T-cell (primary cell): Measurements from ENCODE around the gene SMAD4. TPM values are rescaled to one million over a fixed set of nuclear protein-coding genes. Genes with fewer than 3 reads are reported as not detected.
A peak's percentile ranks its signal among the peaks of the same experiment; 100 is the strongest.

ENCODE experiments used
- ATAC-seq, 4 experiments: fragments of 200-7000 bp in 3 of 4; fragments of 150-1000 bp in 1 of 4; cut with Tn5 transposase; replicated peaks in 1 of 4; 1 replicate in 3 of 4; 2 replicates in 1 of 4; pipeline ENCODE4 v1.10.0; 2021; ENCODE audit warnings: moderate library complexity in 3 of 4, mild to moderate bottlenecking in 2 of 4, moderate number of reproducible peaks in 1 of 4
- CTCF ChIA-PET, 2 donors: fragments of 300-600 bp; sonication (Branson Sonifier 250); formaldehyde crosslinking; loops; one replicate each; lab custom pipeline; 2022; ENCODE audit warnings: antibody characterized with exemption in 2 of 2; lab: Charles Lee
- POLR2A ChIA-PET, 2 donors: fragments of 300-600 bp; sonication (Branson Sonifier 250); formaldehyde crosslinking; loops; one replicate each; lab custom pipeline; 2022; ENCODE audit warnings: antibody characterized with exemption in 2 of 2; lab: Charles Lee
- DNase-seq, 35 experiments: peaks; one replicate each; pipeline versions ENCODE4 v3.0.0 to v3.0.0-alpha.2; 2013 to 2023
- H3K27ac ChIP-seq: one replicate; pipeline ENCODE4 v1.5.1; 2013; ENCODE audit warnings: low read length
- H3K27me3 ChIP-seq, 2 experiments: replicated peaks in 1 of 2; 1 replicate in 1 of 2; 2 replicates in 1 of 2; pipeline versions ENCODE4 v1.6.1 to v1.7.0; 2013; ENCODE audit warnings: low read length in 1 of 2, mixed read lengths in 1 of 2; ENCODE audit not compliant: control insufficient read depth in 2 of 2, insufficient read depth in 2 of 2; ENCODE audit errors: extremely low read depth in 1 of 2
- H3K36me3 ChIP-seq, 2 donors: 1 replicate in 1 of 2; 2 replicates in 1 of 2; pipeline versions ENCODE4 v1.6.1 to v1.7.0; 2013; ENCODE audit warnings: low read length in 1 of 2; ENCODE audit not compliant: control insufficient read depth in 2 of 2, insufficient read depth in 1 of 2; ENCODE audit errors: extremely low read depth in 1 of 2
- H3K4me1 ChIP-seq, 2 experiments: 1 replicate in 1 of 2; 2 replicates in 1 of 2; pipeline versions ENCODE4 v1.6.1 to v1.7.0; 2013; ENCODE audit warnings: low read length in 2 of 2, mixed read lengths in 1 of 2; ENCODE audit not compliant: insufficient read depth in 2 of 2, control insufficient read depth in 1 of 2; ENCODE audit errors: extremely low read depth in 1 of 2
- H3K4me3 ChIP-seq, 2 donors: 1 replicate in 1 of 2; 2 replicates in 1 of 2; pipeline versions ENCODE4 v1.5.1 to v1.7.0; 2013; ENCODE audit warnings: mild to moderate bottlenecking in 2 of 2, low read length in 1 of 2, moderate library complexity in 1 of 2; ENCODE audit not compliant: control insufficient read depth in 1 of 2; ENCODE audit errors: extremely low read depth in 1 of 2
- H3K9me3 ChIP-seq: 2 replicates; pipeline ENCODE4 v1.7.0; 2013
- H3K27ac Mint-ChIP-seq, 2 donors: one replicate each; pipeline ENCODE4 v1.8.0; 2020 to 2021; ENCODE audit warnings: mild to moderate bottlenecking in 2 of 2, mixed read lengths in 2 of 2
- H3K27me3 Mint-ChIP-seq, 2 donors: one replicate each; pipeline ENCODE4 v1.8.0; 2021 to 2022; ENCODE audit warnings: mixed read lengths in 2 of 2
- H3K36me3 Mint-ChIP-seq: one replicate; pipeline ENCODE4 v1.8.0; 2021; ENCODE audit warnings: mixed read lengths
- H3K4me1 Mint-ChIP-seq, 3 donors: one replicate each; pipeline ENCODE4 v1.8.0; 2020 to 2022; ENCODE audit warnings: mixed read lengths in 3 of 3, mild to moderate bottlenecking in 1 of 3
- H3K4me3 Mint-ChIP-seq, 3 donors: one replicate each; pipeline ENCODE4 v1.8.0; 2020 to 2022; ENCODE audit warnings: mild to moderate bottlenecking in 3 of 3, mixed read lengths in 3 of 3, moderate library complexity in 3 of 3
- H3K9me3 Mint-ChIP-seq, 3 donors: one replicate each; pipeline ENCODE4 v1.8.0; 2020 to 2022; ENCODE audit warnings: mixed read lengths in 3 of 3
- WGBS: methylation state at CpG from one replicate; pipeline ENCODE4 v1.1.5; 2013; ENCODE audit warnings: missing lambda C conversion rate; ENCODE audit not compliant: insufficient coverage; 5-methylcytosine and 5-hydroxymethylcytosine counted together
- total RNA-seq, 35 experiments: library from RNA in 6 of 35; stranded (reverse) in 6 of 35; fragments of 120-200 nt in 1 of 35; gene quantifications; one replicate each; pipeline versions ENCODE4 v1.2.1 to v1.2.4 and lab custom pipeline; 2013 to 2026

The SMAD4 gene
- total RNA-seq, 5 donors from 2014 or later (not counting 1 experiment from before 2014, with no cell fraction given): 80.9 to 124 (median 117) TPM

DNA sequence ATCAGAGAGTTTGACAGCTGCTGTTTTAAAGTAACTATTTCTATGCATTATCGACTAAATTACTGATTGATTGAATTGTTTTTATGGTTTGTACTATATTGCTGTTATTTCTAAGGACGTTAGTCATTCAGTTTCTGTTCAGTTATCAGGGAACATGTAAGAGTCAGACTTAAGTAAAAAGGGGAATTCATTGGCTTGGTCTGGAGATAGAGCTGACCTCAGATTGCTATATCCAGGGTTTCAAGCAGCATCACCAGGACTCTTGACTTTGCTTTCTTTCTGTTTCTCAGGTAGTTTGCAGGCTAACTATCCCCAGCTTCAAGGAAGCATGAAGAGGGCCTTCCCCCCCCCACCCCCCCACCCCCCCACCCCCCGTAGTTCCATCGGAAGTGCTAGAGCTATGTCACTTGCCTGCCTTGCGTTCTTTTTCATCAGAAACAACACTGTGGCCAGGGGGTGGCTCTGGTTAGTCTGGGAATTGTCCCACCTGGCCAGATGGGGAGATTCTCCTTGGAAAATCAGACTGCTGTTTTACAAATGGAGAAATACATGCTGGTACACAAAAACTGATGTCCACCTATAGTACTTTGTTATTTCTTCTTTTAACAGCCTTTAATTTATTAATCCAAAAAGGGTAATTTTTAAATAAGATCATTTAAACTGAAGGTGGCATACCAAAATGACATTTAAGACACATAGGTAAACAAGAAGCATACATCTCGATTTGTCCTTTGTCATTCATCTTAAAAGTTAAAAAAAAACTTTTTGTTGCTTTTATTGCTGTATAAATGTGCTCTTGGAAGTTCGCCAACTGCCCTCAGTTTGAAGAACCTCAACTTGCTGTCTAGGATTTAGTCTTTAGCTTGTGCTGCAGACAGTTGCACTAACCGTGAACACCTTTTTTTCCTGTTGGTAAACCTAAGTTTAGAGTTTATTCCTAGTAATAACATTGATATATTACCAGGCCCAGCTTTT, 9.4 kb downstream of the SMAD4 start:
- no peaks in the 10 kb centered on the region for H3K27me3 ChIP-seq
- ChIA-PET CTCF (interaction anchor here (0.9 to 2.0 kb wide), 3 partner anchors 12 to 160 kb away, joined by 4 to 6 read pairs (median 4); partner anchors contain the start of gene ME2 (in 1 of the 2)), POLR2A (interaction anchor here (0.5 to 1.3 kb wide), 6 partner anchors 9 to 198 kb away, joined by 3 to 6 read pairs (median 4); partner anchors contain the start of genes ELAC1 (in 1 of the 2) and SMAD4 (in 1 of the 2))
- peaks cover 26 to 40% of the 10 kb centered on the region in 2 experiments for H3K4me1 ChIP-seq
- 86% methylated on average over 1 of the region's 8 CpGs for WGBS
- H3K4me1 Mint-ChIP-seq: peaks cover 93 to 96% (median 95%) of the 10 kb centered on the region in 3 donors
- no peak overlapping the region for H3K27ac ChIP-seq
- H3K9me3 Mint-ChIP-seq: no peaks in the 10 kb centered on the region
- no peaks in the 10 kb centered on the region for H3K36me3 ChIP-seq
- peaks cover 14% of the 10 kb centered on the region for H3K36me3 Mint-ChIP-seq
- H3K9me3 ChIP-seq: no peaks in the 10 kb centered on the region
- H3K27ac Mint-ChIP-seq: peak overlapping the region in 1 of 2 donors; percentile 64
- H3K4me3 Mint-ChIP-seq: peak overlapping the region in 1 of 3 donors; percentile 15
- DNase-seq (peak in 3 of 35 experiments; percentile 5 to 29 (median 23)), ATAC-seq (peak in 3 of 4 experiments; percentile 31 to 66 (median 33))
- H3K4me3 ChIP-seq: no peak overlapping the region
- no peaks in the 10 kb centered on the region for H3K27me3 Mint-ChIP-seq

DNA sequence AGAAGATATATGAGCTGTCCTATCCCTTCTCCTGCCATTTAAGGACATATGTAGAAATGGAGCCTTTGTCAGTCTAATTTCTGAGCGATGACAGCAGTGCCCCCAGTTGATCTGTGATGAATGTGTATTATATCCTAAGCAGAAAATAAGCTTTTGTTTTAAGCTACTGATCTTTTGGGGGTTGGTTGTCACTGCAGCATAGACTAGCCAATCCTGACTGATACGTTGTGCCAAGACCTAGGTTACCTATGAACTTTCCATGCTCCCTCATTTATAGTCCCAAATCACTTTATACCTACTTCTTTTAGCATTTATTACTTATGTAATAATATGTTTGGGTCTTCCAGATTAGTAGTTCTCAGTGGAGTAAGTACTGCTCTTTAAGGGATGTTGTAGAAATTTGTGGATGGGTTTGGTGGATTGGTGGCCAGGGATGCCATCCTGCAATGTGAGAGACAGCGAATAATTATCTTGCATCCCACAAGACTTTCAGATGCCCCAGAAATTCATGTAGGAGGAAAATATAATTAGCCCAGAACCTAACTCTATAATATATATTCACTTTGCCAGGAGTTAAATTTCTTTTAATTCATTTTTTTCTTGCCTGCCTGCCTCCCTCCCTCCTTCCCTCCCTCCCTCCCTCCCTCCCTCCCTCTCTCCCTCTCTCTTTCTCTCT, 11.8 kb downstream of the SMAD4 start:
- peak overlapping the region in 1 of 3 donors; percentile 34 for H3K4me3 Mint-ChIP-seq

DNA sequence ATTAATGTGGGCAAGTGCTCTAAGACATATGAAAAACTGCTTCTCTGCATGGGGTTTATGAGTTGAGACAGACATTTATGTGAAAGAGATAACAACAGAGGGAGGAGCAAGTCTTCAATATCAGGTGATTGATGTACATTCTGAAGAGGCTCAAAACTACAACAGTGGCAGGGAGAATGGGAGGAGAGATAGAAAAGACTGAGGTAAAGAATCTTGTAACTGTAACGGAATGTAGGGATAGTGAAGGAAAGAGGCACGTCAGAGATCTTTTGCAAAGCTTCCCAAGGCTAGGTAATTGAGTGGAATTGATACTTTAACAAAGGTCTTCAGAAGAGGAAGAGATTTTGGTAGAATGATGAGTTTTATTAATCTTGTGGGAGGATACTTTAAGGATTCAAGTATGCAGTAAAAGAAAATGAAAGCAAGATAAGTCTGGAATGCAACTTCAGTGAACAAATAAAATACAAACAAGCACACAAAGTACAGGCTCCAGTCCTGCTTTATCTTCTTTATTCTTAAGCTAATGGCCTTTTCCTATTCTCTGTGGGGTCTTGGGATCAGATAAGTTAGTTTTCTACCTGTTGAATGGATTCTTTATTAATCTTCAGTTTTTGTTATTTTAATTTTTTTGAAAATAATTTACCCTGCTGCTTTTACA, 15.0 kb downstream of the SMAD4 start:
- H3K4me1 ChIP-seq: peaks cover 9 to 11% of the 10 kb centered on the region in 2 experiments
- peak overlapping the region; percentile 12 for H3K27ac ChIP-seq
- Mint-ChIP-seq H3K9me3 (no peaks in the 10 kb centered on the region), H3K27me3 (no peaks in the 10 kb centered on the region), H3K27ac (peak overlapping the region; percentile 25 to 36), H3K36me3 (peaks cover 20% of the 10 kb centered on the region), H3K4me1 (peaks cover 58 to 70% (median 67%) of the 10 kb centered on the region in 3 donors), H3K4me3 (peak overlapping the region; percentile 0 to 44 (median 1))
- no peak for DNase-seq
- CTCF ChIA-PET: interaction anchor here in 1 of 2 donors (1.0 kb wide), 1 partner anchor 9 kb away, joined by 3 read pairs; no protein-coding TSS in a partner anchor
- peaks cover 0 to 12% of the 10 kb centered on the region in 2 donors for H3K36me3 ChIP-seq
- H3K9me3 ChIP-seq: no peaks in the 10 kb centered on the region
- POLR2A ChIA-PET: interaction anchor here (0.5 to 1.1 kb wide), 2 partner anchors 13 to 208 kb away, joined by 3 to 5 read pairs; no protein-coding TSS in a partner anchor
- WGBS: 90% methylated on average over 2 of the region's 2 CpGs
- H3K4me3 ChIP-seq: no peak overlapping the region
- no peaks in the 10 kb centered on the region for H3K27me3 ChIP-seq
- peak in 1 of 4 experiments; percentile 34 for ATAC-seq

More for the DNA sequence above, 11.8 kb downstream of the SMAD4 start:
- Mint-ChIP-seq H3K36me3 (peaks cover 6% of the 10 kb centered on the region), H3K27me3 (no peaks in the 10 kb centered on the region), H3K27ac (peak overlapping the region in 1 of 2 donors; percentile 16), H3K9me3 (no peaks in the 10 kb centered on the region), H3K4me1 (peaks cover 89 to 92% (median 90%) of the 10 kb centered on the region in 3 donors)
- Histone ChIP-seq H3K27me3 (no peaks in the 10 kb centered on the region), H3K36me3 (no peaks in the 10 kb centered on the region), H3K27ac (no peak overlapping the region), H3K4me3 (no peak overlapping the region), H3K4me1 (peaks cover 15 to 29% of the 10 kb centered on the region in 2 experiments), H3K9me3 (no peaks in the 10 kb centered on the region)
- DNase-seq (no peak), ATAC-seq (no peak)
- POLR2A ChIA-PET: interaction anchor here in 1 of 2 donors (0.6 kb wide), 1 partner anchor 1544 kb away, joined by 4 read pairs; no protein-coding TSS in a partner anchor
- CTCF ChIA-PET: interaction anchor here (0.5 to 1.5 kb wide), 2 partner anchors 9 to 121 kb away, joined by 3 read pairs; no protein-coding TSS in a partner anchor
- WGBS: no CpG with 5 or more reads among the region's 3 CpGs

DNA sequence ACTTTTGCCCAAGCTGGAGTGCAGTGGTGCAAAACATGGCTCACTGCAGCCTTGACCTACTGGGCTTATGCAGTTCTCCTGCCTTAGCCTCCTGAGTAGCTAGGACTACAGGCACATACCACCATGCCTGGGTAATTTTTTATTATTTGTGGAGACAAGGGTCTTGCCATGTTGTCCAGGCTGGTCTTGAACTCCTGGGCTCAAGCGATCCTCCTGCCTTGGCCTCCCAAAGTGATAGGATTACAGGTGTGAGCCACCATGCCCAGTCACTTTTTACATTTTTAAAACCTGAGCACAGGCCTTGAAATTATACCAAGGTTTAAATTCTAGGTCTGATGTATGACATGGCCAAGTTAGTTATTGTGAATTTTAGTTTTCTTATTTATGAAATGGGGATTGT, 18.2 kb downstream of the SMAD4 start:
- ChIA-PET POLR2A (interaction anchor here in 1 of 2 donors (0.6 kb wide), 1 partner anchor 167 kb away, joined by 5 read pairs; no protein-coding TSS in a partner anchor), CTCF (interaction anchor here (1.4 to 1.7 kb wide), 3 partner anchors 16 to 228 kb away, joined by 3 to 5 read pairs (median 3); partner anchors contain the start of gene MRO (in 1 of the 2))
- no peak overlapping the region for H3K4me3 ChIP-seq
- H3K36me3 Mint-ChIP-seq: peaks cover 24% of the 10 kb centered on the region
- H3K36me3 ChIP-seq: peaks cover 0 to 25% of the 10 kb centered on the region in 2 donors
- H3K4me1 ChIP-seq: peaks cover 0 to 2% of the 10 kb centered on the region in 2 experiments
- H3K27me3 ChIP-seq: no peaks in the 10 kb centered on the region
- H3K4me3 Mint-ChIP-seq: no peak overlapping the region
- H3K9me3 ChIP-seq: no peaks in the 10 kb centered on the region
- DNase-seq (no peak), ATAC-seq (no peak)
- no CpG with 5 or more reads among the region's 1 CpG for WGBS
- peaks cover 46 to 59% (median 53%) of the 10 kb centered on the region in 3 donors for H3K4me1 Mint-ChIP-seq
- peak overlapping the region in 1 of 2 donors; percentile 11 for H3K27ac Mint-ChIP-seq
- H3K27me3 Mint-ChIP-seq: no peaks in the 10 kb centered on the region
- H3K9me3 Mint-ChIP-seq: no peaks in the 10 kb centered on the region
- H3K27ac ChIP-seq: no peak overlapping the region

DNA sequence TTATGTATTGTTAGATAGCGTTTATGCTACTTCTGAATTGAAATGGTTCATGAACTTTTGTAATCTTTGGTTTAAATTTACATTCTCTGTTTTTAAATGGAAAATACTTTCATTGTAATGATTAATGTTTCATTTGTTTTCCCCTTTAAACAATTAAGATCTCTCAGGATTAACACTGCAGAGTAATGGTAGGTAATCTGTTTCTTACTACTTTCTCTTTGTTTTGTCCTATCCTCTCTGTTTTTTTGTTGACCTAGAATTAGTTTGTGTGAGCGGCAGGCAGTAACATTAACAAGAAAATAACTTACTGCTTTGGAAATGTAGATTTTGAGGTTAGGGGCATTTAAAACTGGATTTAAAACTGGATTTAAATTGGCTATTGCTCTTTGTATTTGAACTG, 19.1 kb downstream of the SMAD4 start:
- H3K4me3 Mint-ChIP-seq: no peak overlapping the region
- no peaks in the 10 kb centered on the region for H3K9me3 Mint-ChIP-seq
- H3K27me3 Mint-ChIP-seq: no peaks in the 10 kb centered on the region
- no peak overlapping the region for H3K27ac Mint-ChIP-seq
- H3K36me3 ChIP-seq: peaks cover 0 to 25% of the 10 kb centered on the region in 2 donors
- no peak overlapping the region for H3K27ac ChIP-seq
- WGBS: no CpG with 5 or more reads among the region's 2 CpGs
- H3K36me3 Mint-ChIP-seq: peaks cover 28% of the 10 kb centered on the region
- ChIA-PET CTCF (interaction anchor here (0.7 to 2.8 kb wide), 5 partner anchors 11 to 229 kb away, joined by 3 to 16 read pairs (median 3); no protein-coding TSS in a partner anchor), POLR2A (no interaction called here)
- ATAC-seq (no peak), DNase-seq (no peak)
- no peaks in the 10 kb centered on the region for H3K9me3 ChIP-seq
- no peaks in the 10 kb centered on the region for H3K27me3 ChIP-seq
- H3K4me1 Mint-ChIP-seq: peaks cover 46 to 59% (median 53%) of the 10 kb centered on the region in 3 donors
- H3K4me3 ChIP-seq: no peak overlapping the region
- H3K4me1 ChIP-seq: peaks cover 0 to 8% of the 10 kb centered on the region in 2 experiments
